HepG2 (cell line): ENCODE results near the gene SLC16A3. TPM values are rescaled to one million over a fixed set of nuclear protein-coding genes. Genes with fewer than 3 reads are reported as not detected.

Experiments used
- BORCS8-MEF2B ChIP-seq: sonication (generic); formaldehyde crosslinking; IDR thresholded peaks from 2 replicates; pipeline ENCODE4 v1.8.0; 2022; ENCODE audit warnings: mild to moderate bottlenecking, missing genetic modification reagents
- HNF4A ChIP-seq: sonication (generic); formaldehyde crosslinking; IDR thresholded peaks from 2 replicates; pipeline ENCODE4 v1.4.0; 2020; ENCODE audit warnings: missing genetic modification reagents
- KAT7 ChIP-seq: IDR thresholded peaks from 2 replicates; pipeline ENCODE4 v1.6.1; 2018; ENCODE audit warnings: borderline replicate concordance, missing compliant biosample characterization
- MED13 ChIP-seq: sonication (generic); formaldehyde crosslinking; IDR thresholded peaks from 2 replicates; pipeline ENCODE4 v1.5.0; 2020; ENCODE audit warnings: missing genetic modification reagents
- SATB2 ChIP-seq: sonication (generic); formaldehyde crosslinking; IDR thresholded peaks from 2 replicates; pipeline ENCODE4 v1.5.0; 2020; ENCODE audit warnings: missing genetic modification reagents
- ZNF788 ChIP-seq: sonication (generic); formaldehyde crosslinking; IDR thresholded peaks from 2 replicates; pipeline ENCODE4 v1.5.0; 2020; ENCODE audit warnings: mild to moderate bottlenecking, missing genetic modification reagents, borderline replicate concordance
- polyA plus RNA-seq, 8 experiments: library from polyadenylated mRNA; depleted of rRNA in 3 of 8; stranded (reverse) in 7 of 8; unstranded in 1 of 8; fragments of >200 nt; fragmentation: Illumina TruSeq in 4 of 8; extraction: Trizol in 4 of 8; gene quantifications; 2 replicates each; pipeline versions ENCODE4 v1.2.1 to v1.2.3, GENCODE V29; 2011 to 2016; ENCODE audit warnings: low read depth in 4 of 8, missing spikeins in 1 of 8, mixed read lengths in 1 of 8; ENCODE audit not compliant: insufficient read depth in 1 of 8
- total RNA-seq, 5 experiments: library from RNA; depleted of rRNA; stranded (reverse); fragments of >200 nt; fragmentation: Illumina TruSeq; extraction: Trizol; gene quantifications; 2 replicates each; pipeline ENCODE4 v1.2.3, GENCODE V29; 2016; ENCODE audit warnings: low read depth in 1 of 5
- TF ChIP-seq, protein P1 (sequence below): sonication (generic); formaldehyde crosslinking; IDR thresholded peaks from 2 replicates; pipeline ENCODE4 v1.4.0; 2020; ENCODE audit warnings: missing genetic modification reagents
- TF ChIP-seq, protein P2 (sequence below): sonication (generic); formaldehyde crosslinking; IDR thresholded peaks from 2 replicates; pipeline ENCODE4 v1.4.0; 2020; ENCODE audit warnings: missing genetic modification reagents
- TF ChIP-seq, protein P3 (sequence below): sonication (generic); formaldehyde crosslinking; conservative IDR thresholded peaks from 2 replicates; pipeline ENCODE4 v1.4.0; 2020; ENCODE audit warnings: mild to moderate bottlenecking, missing genetic modification reagents, moderate library complexity
- TF ChIP-seq, protein P4 (sequence below): sonication (generic); formaldehyde crosslinking; IDR thresholded peaks from 2 replicates; pipeline ENCODE4 v1.5.0; 2020; ENCODE audit warnings: mild to moderate bottlenecking, missing genetic modification reagents
- TF ChIP-seq, protein P5 (sequence below): sonication (generic); formaldehyde crosslinking; IDR thresholded peaks from 2 replicates; pipeline ENCODE4 v1.4.0; 2020; ENCODE audit warnings: missing genetic modification reagents
- TF ChIP-seq, protein P6 (sequence below): sonication (generic); formaldehyde crosslinking; IDR thresholded peaks from 2 replicates; pipeline ENCODE4 v1.5.0; 2020; ENCODE audit warnings: mild to moderate bottlenecking, low read depth, missing genetic modification reagents, borderline replicate concordance
- TF ChIP-seq, protein P7 (sequence below): sonication (generic); formaldehyde crosslinking; IDR thresholded peaks from 2 replicates; pipeline ENCODE4 v1.8.0; 2022; ENCODE audit warnings: mild to moderate bottlenecking, missing genetic modification reagents

Gene SLC16A3
- total and polyA plus RNA-seq, 2 of the 13 experiments (the other 11 are each of a cell fraction or from before 2014, with no cell fraction given) = 242 to 349 TPM

DNA sequence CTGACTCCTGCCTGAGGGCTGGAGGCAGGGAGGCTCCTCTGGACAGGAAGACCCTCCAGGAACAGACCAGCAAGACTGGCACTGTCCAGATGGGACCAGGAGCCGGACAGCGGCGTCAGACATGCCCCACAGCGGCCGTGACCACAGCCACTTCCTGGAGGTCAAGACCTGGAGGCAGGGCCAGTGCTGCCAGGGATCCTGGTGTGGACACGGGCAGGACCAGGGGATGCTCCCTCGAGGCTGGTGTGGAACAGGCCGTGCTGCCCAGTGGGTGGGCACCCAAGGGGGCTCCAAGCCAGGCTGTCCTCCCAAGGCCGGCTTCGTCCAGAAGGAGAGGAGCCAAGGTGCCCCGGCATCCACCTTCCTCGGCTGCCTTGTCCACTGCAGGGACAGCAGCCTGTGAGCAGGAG, 11.7 kb upstream of the SLC16A3 start (continued):
- TF ChIP-seq, protein P1, sequence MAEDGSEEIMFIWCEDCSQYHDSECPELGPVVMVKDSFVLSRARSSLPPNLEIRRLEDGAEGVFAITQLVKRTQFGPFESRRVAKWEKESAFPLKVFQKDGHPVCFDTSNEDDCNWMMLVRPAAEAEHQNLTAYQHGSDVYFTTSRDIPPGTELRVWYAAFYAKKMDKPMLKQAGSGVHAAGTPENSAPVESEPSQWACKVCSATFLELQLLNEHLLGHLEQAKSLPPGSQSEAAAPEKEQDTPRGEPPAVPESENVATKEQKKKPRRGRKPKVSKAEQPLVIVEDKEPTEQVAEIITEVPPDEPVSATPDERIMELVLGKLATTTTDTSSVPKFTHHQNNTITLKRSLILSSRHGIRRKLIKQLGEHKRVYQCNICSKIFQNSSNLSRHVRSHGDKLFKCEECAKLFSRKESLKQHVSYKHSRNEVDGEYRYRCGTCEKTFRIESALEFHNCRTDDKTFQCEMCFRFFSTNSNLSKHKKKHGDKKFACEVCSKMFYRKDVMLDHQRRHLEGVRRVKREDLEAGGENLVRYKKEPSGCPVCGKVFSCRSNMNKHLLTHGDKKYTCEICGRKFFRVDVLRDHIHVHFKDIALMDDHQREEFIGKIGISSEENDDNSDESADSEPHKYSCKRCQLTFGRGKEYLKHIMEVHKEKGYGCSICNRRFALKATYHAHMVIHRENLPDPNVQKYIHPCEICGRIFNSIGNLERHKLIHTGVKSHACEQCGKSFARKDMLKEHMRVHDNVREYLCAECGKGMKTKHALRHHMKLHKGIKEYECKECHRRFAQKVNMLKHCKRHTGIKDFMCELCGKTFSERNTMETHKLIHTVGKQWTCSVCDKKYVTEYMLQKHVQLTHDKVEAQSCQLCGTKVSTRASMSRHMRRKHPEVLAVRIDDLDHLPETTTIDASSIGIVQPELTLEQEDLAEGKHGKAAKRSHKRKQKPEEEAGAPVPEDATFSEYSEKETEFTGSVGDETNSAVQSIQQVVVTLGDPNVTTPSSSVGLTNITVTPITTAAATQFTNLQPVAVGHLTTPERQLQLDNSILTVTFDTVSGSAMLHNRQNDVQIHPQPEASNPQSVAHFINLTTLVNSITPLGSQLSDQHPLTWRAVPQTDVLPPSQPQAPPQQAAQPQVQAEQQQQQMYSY (CRISPR knock-in tag) = peak; percentile 30; the same call in 1 of the 2 replicates
- TF ChIP-seq, protein P2, sequence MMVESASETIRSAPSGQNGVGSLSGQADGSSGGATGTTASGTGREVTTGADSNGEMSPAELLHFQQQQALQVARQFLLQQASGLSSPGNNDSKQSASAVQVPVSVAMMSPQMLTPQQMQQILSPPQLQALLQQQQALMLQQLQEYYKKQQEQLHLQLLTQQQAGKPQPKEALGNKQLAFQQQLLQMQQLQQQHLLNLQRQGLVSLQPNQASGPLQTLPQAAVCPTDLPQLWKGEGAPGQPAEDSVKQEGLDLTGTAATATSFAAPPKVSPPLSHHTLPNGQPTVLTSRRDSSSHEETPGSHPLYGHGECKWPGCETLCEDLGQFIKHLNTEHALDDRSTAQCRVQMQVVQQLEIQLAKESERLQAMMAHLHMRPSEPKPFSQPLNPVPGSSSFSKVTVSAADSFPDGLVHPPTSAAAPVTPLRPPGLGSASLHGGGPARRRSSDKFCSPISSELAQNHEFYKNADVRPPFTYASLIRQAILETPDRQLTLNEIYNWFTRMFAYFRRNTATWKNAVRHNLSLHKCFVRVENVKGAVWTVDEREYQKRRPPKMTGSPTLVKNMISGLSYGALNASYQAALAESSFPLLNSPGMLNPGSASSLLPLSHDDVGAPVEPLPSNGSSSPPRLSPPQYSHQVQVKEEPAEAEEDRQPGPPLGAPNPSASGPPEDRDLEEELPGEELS (CRISPR knock-in tag) = no peak
- TF ChIP-seq, protein P3, sequence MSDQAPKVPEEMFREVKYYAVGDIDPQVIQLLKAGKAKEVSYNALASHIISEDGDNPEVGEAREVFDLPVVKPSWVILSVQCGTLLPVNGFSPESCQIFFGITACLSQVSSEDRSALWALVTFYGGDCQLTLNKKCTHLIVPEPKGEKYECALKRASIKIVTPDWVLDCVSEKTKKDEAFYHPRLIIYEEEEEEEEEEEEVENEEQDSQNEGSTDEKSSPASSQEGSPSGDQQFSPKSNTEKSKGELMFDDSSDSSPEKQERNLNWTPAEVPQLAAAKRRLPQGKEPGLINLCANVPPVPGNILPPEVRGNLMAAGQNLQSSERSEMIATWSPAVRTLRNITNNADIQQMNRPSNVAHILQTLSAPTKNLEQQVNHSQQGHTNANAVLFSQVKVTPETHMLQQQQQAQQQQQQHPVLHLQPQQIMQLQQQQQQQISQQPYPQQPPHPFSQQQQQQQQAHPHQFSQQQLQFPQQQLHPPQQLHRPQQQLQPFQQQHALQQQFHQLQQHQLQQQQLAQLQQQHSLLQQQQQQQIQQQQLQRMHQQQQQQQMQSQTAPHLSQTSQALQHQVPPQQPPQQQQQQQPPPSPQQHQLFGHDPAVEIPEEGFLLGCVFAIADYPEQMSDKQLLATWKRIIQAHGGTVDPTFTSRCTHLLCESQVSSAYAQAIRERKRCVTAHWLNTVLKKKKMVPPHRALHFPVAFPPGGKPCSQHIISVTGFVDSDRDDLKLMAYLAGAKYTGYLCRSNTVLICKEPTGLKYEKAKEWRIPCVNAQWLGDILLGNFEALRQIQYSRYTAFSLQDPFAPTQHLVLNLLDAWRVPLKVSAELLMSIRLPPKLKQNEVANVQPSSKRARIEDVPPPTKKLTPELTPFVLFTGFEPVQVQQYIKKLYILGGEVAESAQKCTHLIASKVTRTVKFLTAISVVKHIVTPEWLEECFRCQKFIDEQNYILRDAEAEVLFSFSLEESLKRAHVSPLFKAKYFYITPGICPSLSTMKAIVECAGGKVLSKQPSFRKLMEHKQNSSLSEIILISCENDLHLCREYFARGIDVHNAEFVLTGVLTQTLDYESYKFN (CRISPR knock-in tag) = no peak
- TF ChIP-seq ZNF788 (0 out of 2 replicates have a peak, but pooled peaks have one; percentile 4), BORCS8-MEF2B (CRISPR knock-in tag) (peak; percentile 46; the same call in 1 of the 2 replicates), MED13 (peak; percentile 72), SATB2 (0 out of 2 replicates have a peak, but pooled peaks have one; percentile 20), KAT7 (0 out of 2 replicates have a peak, but pooled peaks have one; percentile 10), HNF4A (no peak)
- TF ChIP-seq, protein P4, sequence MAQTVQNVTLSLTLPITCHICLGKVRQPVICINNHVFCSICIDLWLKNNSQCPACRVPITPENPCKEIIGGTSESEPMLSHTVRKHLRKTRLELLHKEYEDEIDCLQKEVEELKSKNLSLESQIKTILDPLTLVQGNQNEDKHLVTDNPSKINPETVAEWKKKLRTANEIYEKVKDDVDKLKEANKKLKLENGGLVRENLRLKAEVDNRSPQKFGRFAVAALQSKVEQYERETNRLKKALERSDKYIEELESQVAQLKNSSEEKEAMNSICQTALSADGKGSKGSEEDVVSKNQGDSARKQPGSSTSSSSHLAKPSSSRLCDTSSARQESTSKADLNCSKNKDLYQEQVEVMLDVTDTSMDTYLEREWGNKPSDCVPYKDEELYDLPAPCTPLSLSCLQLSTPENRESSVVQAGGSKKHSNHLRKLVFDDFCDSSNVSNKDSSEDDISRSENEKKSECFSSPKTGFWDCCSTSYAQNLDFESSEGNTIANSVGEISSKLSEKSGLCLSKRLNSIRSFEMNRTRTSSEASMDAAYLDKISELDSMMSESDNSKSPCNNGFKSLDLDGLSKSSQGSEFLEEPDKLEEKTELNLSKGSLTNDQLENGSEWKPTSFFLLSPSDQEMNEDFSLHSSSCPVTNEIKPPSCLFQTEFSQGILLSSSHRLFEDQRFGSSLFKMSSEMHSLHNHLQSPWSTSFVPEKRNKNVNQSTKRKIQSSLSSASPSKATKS (CRISPR knock-in tag) = no peak
- TF ChIP-seq, protein P5, sequence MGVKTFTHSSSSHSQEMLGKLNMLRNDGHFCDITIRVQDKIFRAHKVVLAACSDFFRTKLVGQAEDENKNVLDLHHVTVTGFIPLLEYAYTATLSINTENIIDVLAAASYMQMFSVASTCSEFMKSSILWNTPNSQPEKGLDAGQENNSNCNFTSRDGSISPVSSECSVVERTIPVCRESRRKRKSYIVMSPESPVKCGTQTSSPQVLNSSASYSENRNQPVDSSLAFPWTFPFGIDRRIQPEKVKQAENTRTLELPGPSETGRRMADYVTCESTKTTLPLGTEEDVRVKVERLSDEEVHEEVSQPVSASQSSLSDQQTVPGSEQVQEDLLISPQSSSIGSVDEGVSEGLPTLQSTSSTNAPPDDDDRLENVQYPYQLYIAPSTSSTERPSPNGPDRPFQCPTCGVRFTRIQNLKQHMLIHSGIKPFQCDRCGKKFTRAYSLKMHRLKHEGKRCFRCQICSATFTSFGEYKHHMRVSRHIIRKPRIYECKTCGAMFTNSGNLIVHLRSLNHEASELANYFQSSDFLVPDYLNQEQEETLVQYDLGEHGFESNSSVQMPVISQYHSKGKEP (CRISPR knock-in tag) = no peak
- TF ChIP-seq, protein P6, sequence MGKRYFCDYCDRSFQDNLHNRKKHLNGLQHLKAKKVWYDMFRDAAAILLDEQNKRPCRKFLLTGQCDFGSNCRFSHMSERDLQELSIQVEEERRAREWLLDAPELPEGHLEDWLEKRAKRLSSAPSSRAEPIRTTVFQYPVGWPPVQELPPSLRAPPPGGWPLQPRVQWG (CRISPR knock-in tag) = no peak
- TF ChIP-seq, protein P7, sequence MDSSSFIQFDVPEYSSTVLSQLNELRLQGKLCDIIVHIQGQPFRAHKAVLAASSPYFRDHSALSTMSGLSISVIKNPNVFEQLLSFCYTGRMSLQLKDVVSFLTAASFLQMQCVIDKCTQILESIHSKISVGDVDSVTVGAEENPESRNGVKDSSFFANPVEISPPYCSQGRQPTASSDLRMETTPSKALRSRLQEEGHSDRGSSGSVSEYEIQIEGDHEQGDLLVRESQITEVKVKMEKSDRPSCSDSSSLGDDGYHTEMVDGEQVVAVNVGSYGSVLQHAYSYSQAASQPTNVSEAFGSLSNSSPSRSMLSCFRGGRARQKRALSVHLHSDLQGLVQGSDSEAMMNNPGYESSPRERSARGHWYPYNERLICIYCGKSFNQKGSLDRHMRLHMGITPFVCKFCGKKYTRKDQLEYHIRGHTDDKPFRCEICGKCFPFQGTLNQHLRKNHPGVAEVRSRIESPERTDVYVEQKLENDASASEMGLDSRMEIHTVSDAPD (CRISPR knock-in tag) = peak; percentile 66
